Upper lobe of left lung (tissue), 6 donors: ENCODE results near the gene HDHD5. TPM values are rescaled to one million over a fixed set of nuclear protein-coding genes. Genes with fewer than 3 reads are reported as not detected.

Experiments
- ATAC-seq, 2 donors: fragments of 200-7000 bp; cut with Tn5 transposase; one replicate each; pipeline ENCODE4 v1.9.1; 2022; ENCODE audit warnings: mild to moderate bottlenecking in 2 of 2, moderate library complexity in 2 of 2; ENCODE audit not compliant: low FRiP score in 2 of 2
- DNase-seq, 2 donors: peaks; one replicate each; pipeline ENCODE4 v3.0.0-alpha.2; 2019 to 2020
- H3K27ac ChIP-seq, 4 donors: fragments of 200-600 bp; sonication (generic); one replicate each; pipeline ENCODE4 v1.5.1; 2016 to 2019
- H3K27me3 ChIP-seq, 4 donors: fragments of 200-600 bp; sonication (generic); one replicate each; pipeline ENCODE4 v1.5.1; 2017 to 2019
- H3K36me3 ChIP-seq, 4 donors: fragments of 200-600 bp; sonication (generic); one replicate each; pipeline ENCODE4 v1.5.1; 2016 to 2019
- H3K4me1 ChIP-seq, 4 donors: fragments of 200-600 bp; sonication (generic); one replicate each; pipeline ENCODE4 v1.5.1; 2018 to 2019
- H3K4me3 ChIP-seq, 4 donors: fragments of 200-600 bp; sonication (generic); one replicate each; pipeline ENCODE4 v1.5.1; 2017 to 2019; ENCODE audit warnings: mild to moderate bottlenecking in 2 of 4, moderate library complexity in 1 of 4
- H3K9me3 ChIP-seq, 4 donors: fragments of 200-600 bp; sonication (generic); one replicate each; pipeline ENCODE4 v1.5.1; 2018 to 2019
- CTCF ChIP-seq, 6 experiments: fragments of 450-650 bp in 4 of 6; fragments of 200-600 bp in 2 of 6; sonication (generic) in 2 of 6; IDR thresholded peaks; one replicate each; pipeline ENCODE4 v1.5.1; 2016 to 2019; ENCODE audit warnings: antibody characterized with exemption in 6 of 6
- EP300 ChIP-seq, 4 donors: sonication (generic); formaldehyde crosslinking; IDR thresholded peaks; one replicate each; pipeline ENCODE4 v1.5.1; 2017; ENCODE audit warnings: antibody characterized with exemption in 4 of 4, control low read depth in 2 of 4
- POLR2A ChIP-seq, 4 donors: fragments of 450-650 bp; IDR thresholded peaks; one replicate each; pipeline ENCODE4 v1.5.1; 2016 to 2017; ENCODE audit warnings: antibody characterized with exemption in 4 of 4, mild to moderate bottlenecking in 2 of 4
- POLR2AphosphoS5 ChIP-seq, 2 donors: sonication (generic); formaldehyde crosslinking; IDR thresholded peaks; one replicate each; pipeline ENCODE4 v1.5.1; 2017; ENCODE audit warnings: antibody characterized with exemption in 2 of 2
- WGBS, 2 donors: methylation state at CpG; one replicate each; pipeline ENCODE4 v1.1.5; 2017 to 2018; 5-methylcytosine and 5-hydroxymethylcytosine counted together
- total RNA-seq, 6 donors: library from RNA; depleted of rRNA in 4 of 6; stranded (reverse); fragments of >200 nt in 4 of 6; gene quantifications; one replicate each; pipeline versions ENCODE4 v1.1.0 to v1.2.1, GENCODE V29; 2016 to 2021
- donor health status: DM: no; HTN: no; CAD: no; lungs with moderate emphysema.
- donor health status: DM: no; HTN: yes; CAD: no; lungs with severe emphysema.

HDHD5 gene
- total RNA-seq, 6 donors from 2014 or later: 28.0 to 47.1 (median 34.3) TPM

DNA sequence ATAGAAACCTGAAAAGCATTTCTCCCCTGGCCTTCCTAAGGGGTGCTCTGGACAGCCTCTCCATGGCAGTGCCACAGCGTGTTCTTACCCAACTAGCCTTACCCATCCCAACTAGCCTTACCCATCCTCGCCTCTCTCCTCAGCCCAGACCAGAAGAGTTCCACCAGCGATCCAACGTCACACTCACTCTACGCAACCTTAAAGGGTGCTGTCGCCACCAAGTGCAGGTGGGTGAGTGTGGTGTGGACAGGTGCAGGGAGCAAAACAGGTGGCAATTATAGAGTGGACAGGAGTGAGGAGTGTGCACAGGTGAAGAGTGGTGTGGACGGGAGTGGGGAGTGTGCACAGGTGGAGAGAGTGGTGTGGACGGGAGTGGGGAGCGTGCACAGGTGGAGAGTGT, 55.7 kb downstream of the HDHD5 start:
- peaks cover 6 to 22% (median 18%) of the 10 kb centered on the region in 4 donors for H3K4me1 ChIP-seq
- 95 to 96% methylated on average over 9 of the region's 9 CpGs for WGBS, 2 donors
- no peaks in the 10 kb centered on the region for H3K27me3 ChIP-seq
- no peak for TF ChIP-seq CTCF (IDR thresholded peaks at IDR 0.05)
- no peak for TF ChIP-seq EP300 (IDR thresholded peaks at IDR 0.05)
- TF ChIP-seq POLR2AphosphoS5 (IDR thresholded peaks at IDR 0.05): no peak
- no peak for TF ChIP-seq POLR2A (IDR thresholded peaks at IDR 0.05)
- peaks cover 38 to 95% (median 86%) of the 10 kb centered on the region in 4 donors for H3K36me3 ChIP-seq
- no peak overlapping the region for H3K4me3 ChIP-seq
- H3K9me3 ChIP-seq: no peaks in the 10 kb centered on the region
- ATAC-seq (no peak), DNase-seq (no peak)
- peak overlapping the region in 1 of 4 donors; percentile 15 for H3K27ac ChIP-seq

DNA sequence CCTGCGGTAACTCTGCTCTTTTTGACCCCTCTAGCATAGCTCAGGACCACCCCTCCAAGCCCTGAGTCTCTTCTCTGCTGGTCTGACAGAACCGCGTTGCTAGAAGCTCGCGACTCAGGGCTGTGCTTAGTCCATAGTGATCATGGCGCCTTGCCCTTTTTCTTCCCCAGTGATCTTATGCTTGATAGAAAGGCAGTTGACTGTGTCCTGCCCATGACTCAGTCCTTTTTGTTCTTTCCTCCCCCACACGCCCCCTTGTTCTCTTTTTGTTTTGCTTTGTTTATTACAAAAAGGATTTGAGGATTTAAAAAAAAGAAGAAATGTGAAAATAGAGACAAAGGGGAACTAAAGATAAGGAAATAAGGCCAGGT, 56.8 kb downstream of the HDHD5 start:
- Histone ChIP-seq H3K9me3 (no peaks in the 10 kb centered on the region), H3K4me1 (peaks cover 8 to 30% (median 24%) of the 10 kb centered on the region in 4 donors), H3K36me3 (peaks cover 43 to 95% (median 86%) of the 10 kb centered on the region in 4 donors), H3K27ac (peak overlapping the region in 2 of 4 donors; percentile 7 to 36), H3K4me3 (no peak overlapping the region), H3K27me3 (no peaks in the 10 kb centered on the region)
- no peak for TF ChIP-seq POLR2A (IDR thresholded peaks at IDR 0.05)
- TF ChIP-seq CTCF (IDR thresholded peaks at IDR 0.05): no peak
- no peak for TF ChIP-seq EP300 (IDR thresholded peaks at IDR 0.05)
- TF ChIP-seq POLR2AphosphoS5 (IDR thresholded peaks at IDR 0.05): no peak
- ATAC-seq: no peak
- 83 to 86% methylated on average over 7 of the region's 7 CpGs for WGBS, 2 donors
- no peak for DNase-seq

- TF ChIP-seq CTCF (IDR thresholded peaks at IDR 0.05) (no peak), EP300 (IDR thresholded peaks at IDR 0.05) (no peak), POLR2AphosphoS5 (IDR thresholded peaks at IDR 0.05) (no peak), POLR2A (IDR thresholded peaks at IDR 0.05) (no peak)
- ATAC-seq (peak in 1 of 2 donors; percentile 12), DNase-seq (no peak)
- peaks cover 43 to 92% (median 81%) of the 10 kb centered on the region in 4 donors for H3K36me3 ChIP-seq
- 84 to 92% methylated on average over 8 to 14 of the region's 14 CpGs for WGBS, 2 donors
- H3K27ac ChIP-seq: peak overlapping the region in 2 of 4 donors; percentile 7 to 36
- H3K27me3 ChIP-seq: no peaks in the 10 kb centered on the region
- H3K9me3 ChIP-seq: no peaks in the 10 kb centered on the region
- peaks cover 8 to 30% (median 24%) of the 10 kb centered on the region in 4 donors for H3K4me1 ChIP-seq
- H3K4me3 ChIP-seq: no peak overlapping the region
Measured at GRCh38 chr22:17101475-17102296, 57.4 kb downstream of the HDHD5 start.

- no peaks in the 10 kb centered on the region for H3K27me3 ChIP-seq
- WGBS, 2 donors: 67 to 68% methylated on average over 6 of the region's 6 CpGs
- no peak overlapping the region for H3K4me3 ChIP-seq
- peak overlapping the region in 1 of 4 donors; percentile 28 for H3K27ac ChIP-seq
- no peak for DNase-seq
- H3K9me3 ChIP-seq: no peaks in the 10 kb centered on the region
- ATAC-seq: peak; percentile 9 to 31
- no peak for TF ChIP-seq CTCF (IDR thresholded peaks at IDR 0.05)
- no peak for TF ChIP-seq EP300 (IDR thresholded peaks at IDR 0.05)
- TF ChIP-seq POLR2A (IDR thresholded peaks at IDR 0.05): no peak
- no peak for TF ChIP-seq POLR2AphosphoS5 (IDR thresholded peaks at IDR 0.05)
- H3K4me1 ChIP-seq: peaks cover 8 to 30% (median 24%) of the 10 kb centered on the region in 4 donors
- peaks cover 43 to 81% (median 71%) of the 10 kb centered on the region in 4 donors for H3K36me3 ChIP-seq
Measured at GRCh38 chr22:17100621-17101020, 58.5 kb downstream of the HDHD5 start.
